Measurements from ENCODE around the gene TOP2A.

- no peak for TF ChIP-seq CTCF (IDR thresholded peaks at IDR 0.05 in 8 of 11, conservative IDR thresholded peaks at IDR 0.05 in 3 of 11)
- TF ChIP-seq POLR2AphosphoS5 (IDR thresholded peaks at IDR 0.05) = no peak
Observed at GRCh38 chr17:40418428-40418706, 671 bp upstream of the TOP2A start.
